Neural crest cell (in vitro differentiated cells): Measurements from ENCODE around the gene LAG3. TPM values are rescaled to one million over a fixed set of nuclear protein-coding genes. Genes with fewer than 3 reads are reported as not detected.

Source experiments
- DNase-seq: peaks from one replicate; pipeline ENCODE4 v3.0.0; 2021; ENCODE audit warnings: low read depth, mixed read lengths, low spot score
- H3K27ac Mint-ChIP-seq: one replicate; pipeline ENCODE4 v1.8.0; 2021; ENCODE audit warnings: mild to moderate bottlenecking, mixed read lengths; ENCODE audit not compliant: unreplicated experiment
- H3K27me3 Mint-ChIP-seq: 2 replicates; pipeline ENCODE4 v1.8.0; 2021; ENCODE audit warnings: low read depth, mild to moderate bottlenecking, mixed read lengths
- H3K36me3 Mint-ChIP-seq: 2 replicates; pipeline ENCODE4 v1.8.0; 2021; ENCODE audit warnings: low read depth, mild to moderate bottlenecking, mixed read lengths
- H3K4me1 Mint-ChIP-seq: 2 replicates; pipeline ENCODE4 v1.8.0; 2021; ENCODE audit warnings: mixed read lengths
- H3K4me3 Mint-ChIP-seq: one replicate; pipeline ENCODE4 v1.8.0; 2021; ENCODE audit warnings: mild to moderate bottlenecking, mixed read lengths
- H3K9me3 Mint-ChIP-seq: 2 replicates; pipeline ENCODE4 v1.8.0; 2021; ENCODE audit warnings: mixed read lengths
- CTCF ChIP-seq: fragments of 200-600 bp; sonication (generic); conservative IDR thresholded peaks from 2 replicates; pipeline ENCODE4 v1.5.0; 2021; ENCODE audit warnings: antibody characterized with exemption, mild to moderate bottlenecking
- total RNA-seq: library from RNA; stranded (reverse); gene quantifications from 2 replicates; pipeline ENCODE4 v1.2.1, GENCODE V29; 2021

The LAG3 gene
- total RNA-seq, 1 donor from 2014 or later: 4.9 TPM

DNA sequence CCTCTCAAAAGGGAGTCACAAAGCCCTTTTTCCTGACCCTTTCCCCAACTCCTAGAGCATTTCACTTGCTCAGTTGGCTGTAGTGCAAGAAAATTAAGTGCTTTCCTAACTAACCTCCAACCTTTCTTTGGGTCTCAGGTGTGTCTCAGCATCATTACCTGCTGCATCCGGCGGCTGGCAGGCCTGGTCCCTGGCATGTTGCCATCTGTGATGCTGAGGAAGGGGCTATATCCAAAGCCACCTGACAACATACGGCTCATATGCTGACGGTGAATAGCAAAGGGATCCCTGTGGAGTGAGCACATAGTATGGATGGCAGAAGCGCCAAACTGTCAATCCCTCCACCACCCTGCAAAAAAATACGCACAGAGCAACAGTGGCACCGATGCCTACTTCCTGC is 20.6 kb upstream of the LAG3 start:
- H3K4me1 Mint-ChIP-seq: peaks cover 33% of the 10 kb centered on the region
- H3K27ac Mint-ChIP-seq: no peak overlapping the region
- peaks cover 13% of the 10 kb centered on the region for H3K36me3 Mint-ChIP-seq
- no peaks in the 10 kb centered on the region for H3K27me3 Mint-ChIP-seq
- no peaks in the 10 kb centered on the region for H3K9me3 Mint-ChIP-seq
- H3K4me3 Mint-ChIP-seq: peak overlapping the region; percentile 97
- no peak for DNase-seq
- TF ChIP-seq CTCF: no peak

- Mint-ChIP-seq H3K27me3 (no peaks in the 10 kb centered on the region), H3K27ac (peak overlapping the region; percentile 31), H3K36me3 (peaks cover 13% of the 10 kb centered on the region), H3K4me1 (peaks cover 37% of the 10 kb centered on the region), H3K9me3 (no peaks in the 10 kb centered on the region), H3K4me3 (peak overlapping the region; percentile 97)
- DNase-seq: no peak
- TF ChIP-seq CTCF: peak; percentile 57
These were observed 20.0 kb upstream of the LAG3 start for GRCh38 chr12:6752167-6752920.

- Mint-ChIP-seq H3K27ac (peak within 1 kb of the TSS; percentile 99), H3K9me3 (no peaks in the 10 kb centered on the region), H3K4me3 (peak within 1 kb of the TSS; percentile 97), H3K36me3 (peaks cover 6% of the 10 kb centered on the region), H3K4me1 (peaks cover 43% of the 10 kb centered on the region), H3K27me3 (no peaks in the 10 kb centered on the region)
- TF ChIP-seq CTCF: peak; percentile 100
- peak; percentile 99 for DNase-seq
These were observed 19.2 kb upstream of the LAG3 start, which contains the start of gene MLF2 for GRCh38 chr12:6752921-6753771. MLF2 (minus strand) TSS chr12:6753141; CDS start chr12:6752334, 807 bp downstream.

GRCh38 chr12:6753772-6754356 is 18.5 kb upstream of the LAG3 start:
- TF ChIP-seq CTCF: no peak
- Mint-ChIP-seq H3K27me3 (no peaks in the 10 kb centered on the region), H3K9me3 (no peaks in the 10 kb centered on the region), H3K4me1 (peaks cover 49% of the 10 kb centered on the region), H3K27ac (peak overlapping the region; percentile 99), H3K4me3 (peak overlapping the region; percentile 97), H3K36me3 (peaks cover 3% of the 10 kb centered on the region)
- no peak for DNase-seq

GRCh38 chr12:6754411-6754810 is 17.9 kb upstream of the LAG3 start:
- Mint-ChIP-seq H3K27me3 (no peaks in the 10 kb centered on the region), H3K4me3 (peak overlapping the region; percentile 97), H3K27ac (no peak overlapping the region), H3K36me3 (no peaks in the 10 kb centered on the region), H3K4me1 (peaks cover 51% of the 10 kb centered on the region), H3K9me3 (no peaks in the 10 kb centered on the region)
- DNase-seq: no peak
- no peak for TF ChIP-seq CTCF
